ENCODE results near the gene ADGRV1.

ADGRV1 gene

DNA sequence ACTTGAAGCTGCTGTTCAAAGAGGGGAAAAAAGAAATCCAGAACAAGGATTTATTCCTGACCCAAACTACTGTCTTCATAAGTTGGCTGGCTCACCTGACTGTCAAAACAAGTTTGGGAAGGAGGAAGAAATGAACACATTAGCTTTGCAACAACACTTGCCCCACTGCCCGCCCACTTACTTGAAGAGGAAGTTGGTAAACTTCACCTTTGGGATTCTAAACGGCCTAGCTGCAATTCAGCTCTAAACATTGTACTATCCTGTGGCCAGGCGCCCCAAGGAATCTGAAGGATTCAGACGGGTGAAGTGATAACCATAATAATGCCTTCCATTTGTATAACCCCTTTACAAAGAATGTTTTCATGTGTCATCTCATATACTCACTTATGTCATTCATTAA is 625.1 kb downstream of the ADGRV1 start:
- DNase-seq: no peak

DNA sequence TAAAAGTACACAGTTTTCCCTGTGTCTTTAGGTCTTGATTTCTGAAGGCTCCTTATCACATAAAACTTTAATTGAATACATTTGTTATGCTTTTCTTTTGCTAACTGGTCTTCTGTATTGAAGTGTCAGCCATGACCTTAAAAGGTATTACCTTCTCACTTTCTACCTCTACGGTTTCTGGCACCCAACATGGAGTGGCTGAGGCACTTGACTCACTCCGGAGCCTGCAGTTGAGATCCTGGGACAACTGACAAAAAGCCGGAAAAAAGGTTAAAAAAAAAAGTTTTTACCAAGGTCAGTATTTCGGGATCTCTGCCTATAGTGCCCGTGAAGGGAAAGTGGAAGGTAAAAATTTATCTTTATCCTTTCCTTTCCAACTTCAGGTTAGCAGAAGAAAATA is 627.5 kb downstream of the ADGRV1 start:
- no peak for DNase-seq

DNA sequence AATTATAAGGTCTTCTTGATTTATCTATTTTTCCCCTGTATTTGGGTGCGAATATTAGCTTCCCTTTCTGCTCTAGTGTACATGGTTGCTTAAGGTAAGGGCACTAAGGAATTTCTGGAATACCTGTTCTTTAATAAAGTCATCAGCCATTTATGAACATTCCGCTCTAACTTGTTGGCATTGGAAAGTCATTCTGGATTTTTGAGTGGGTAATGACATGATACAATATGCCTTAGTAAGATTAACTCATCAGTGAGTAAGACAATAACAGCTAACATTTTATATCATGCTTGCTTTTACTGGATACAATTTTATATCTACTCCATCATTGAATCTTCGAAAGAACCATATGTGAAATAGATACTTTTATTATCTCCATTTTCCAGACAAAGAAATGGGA is 628.4 kb downstream of the ADGRV1 start:
- DNase-seq: no peak

DNA sequence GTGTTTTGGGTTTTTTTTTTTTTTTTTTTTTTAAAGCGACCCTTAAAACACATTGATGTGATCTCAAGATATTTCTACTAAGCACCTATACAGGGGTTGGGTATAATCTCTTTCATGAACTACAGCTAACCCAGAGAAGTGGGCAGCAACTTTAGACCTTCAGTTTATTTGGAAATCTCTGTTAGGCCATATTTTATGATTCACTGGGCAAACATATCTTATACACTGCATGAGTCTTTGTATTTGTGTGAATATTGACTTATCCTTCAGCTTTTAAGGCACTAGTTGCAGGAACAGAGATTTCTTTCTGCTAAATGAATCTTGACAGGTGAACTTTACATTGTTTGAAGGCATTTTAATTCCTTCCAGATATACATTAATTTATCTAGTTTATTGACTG is 630.2 kb downstream of the ADGRV1 start:
- no peak for DNase-seq

DNA sequence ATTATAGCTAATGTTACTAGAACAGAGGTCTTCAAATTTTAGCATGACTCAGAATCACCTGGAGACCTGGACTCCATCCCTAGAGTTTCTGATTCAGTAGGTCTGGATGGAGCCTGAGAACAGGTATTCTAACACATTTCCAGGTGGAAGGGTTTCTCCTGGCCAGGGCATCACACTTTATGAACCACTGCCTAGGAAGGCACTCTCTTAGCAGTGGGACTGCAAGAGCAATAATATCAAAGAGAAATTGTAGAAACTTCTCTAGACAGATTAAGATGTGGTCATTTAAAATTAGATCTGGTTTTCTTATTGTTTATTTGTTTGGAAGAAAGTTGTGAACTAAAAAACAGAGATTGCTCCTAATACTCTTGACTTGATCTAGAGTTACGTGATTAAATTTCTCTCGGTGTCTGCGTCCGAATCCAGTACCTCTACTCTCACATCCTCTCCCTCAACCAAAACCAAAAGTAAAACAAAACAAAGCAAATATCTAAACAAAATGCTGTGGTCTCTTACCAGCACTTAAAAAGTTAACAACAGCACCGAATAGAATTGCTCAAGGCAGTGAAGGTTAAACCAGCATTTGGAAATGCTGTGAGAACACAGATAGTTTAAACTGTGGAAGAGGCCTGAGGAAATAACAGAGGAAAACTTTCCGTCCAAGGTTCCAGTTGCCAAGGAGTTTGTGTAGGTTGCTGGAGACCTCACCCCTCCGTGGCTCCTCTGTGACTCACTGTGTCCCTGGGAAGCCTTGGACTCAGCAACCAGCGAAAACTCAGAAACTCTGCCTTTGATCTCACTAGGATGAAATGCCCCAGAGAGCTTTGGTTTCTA is 631.1 kb downstream of the ADGRV1 start:
- DNase-seq: no peak

DNA sequence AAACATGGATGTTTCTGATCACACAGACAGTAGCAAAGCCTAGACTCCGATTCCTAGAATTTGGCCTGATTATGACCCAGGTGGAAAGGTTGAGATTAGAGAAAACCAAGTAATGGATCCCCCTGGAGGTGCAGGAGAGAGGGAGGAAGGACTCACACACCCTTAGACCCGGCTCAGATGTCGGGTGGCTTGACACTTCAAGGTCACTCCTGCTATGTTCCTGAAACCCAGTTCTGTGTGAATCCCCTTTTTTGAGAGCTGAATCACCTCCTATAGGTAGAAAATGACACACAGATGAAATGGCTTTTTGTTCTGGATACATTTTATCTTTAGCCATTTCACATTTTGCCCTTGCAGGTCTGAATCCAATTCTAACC is 631.7 kb downstream of the ADGRV1 start:
- no peak for DNase-seq

DNA sequence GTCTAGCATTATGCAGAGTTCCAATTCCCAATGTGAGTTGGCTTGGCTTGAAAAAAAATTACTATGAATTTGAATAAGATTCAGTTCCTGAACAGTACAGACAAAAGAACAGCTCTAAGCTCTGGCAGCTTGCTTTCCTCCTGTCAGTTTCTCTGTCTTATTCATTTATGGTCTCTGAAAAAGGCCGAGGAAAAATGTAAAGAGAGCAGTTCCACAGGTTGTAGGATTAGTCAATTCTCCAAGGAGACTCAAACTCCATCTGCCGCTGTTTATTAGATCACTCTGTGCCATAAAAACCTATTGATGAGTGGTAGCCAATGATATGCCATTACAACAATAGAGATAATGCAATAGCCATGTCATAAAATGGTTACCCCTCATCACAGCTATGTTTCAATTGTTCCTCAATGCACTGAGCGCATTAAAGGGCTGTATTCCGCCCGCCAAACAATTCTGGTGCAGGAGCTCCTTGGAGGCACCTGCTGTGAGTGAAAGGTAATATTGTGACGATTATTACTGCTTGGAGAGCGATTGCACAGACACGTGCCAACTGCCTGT is 636.3 kb downstream of the ADGRV1 start:
- no peak for DNase-seq

DNA sequence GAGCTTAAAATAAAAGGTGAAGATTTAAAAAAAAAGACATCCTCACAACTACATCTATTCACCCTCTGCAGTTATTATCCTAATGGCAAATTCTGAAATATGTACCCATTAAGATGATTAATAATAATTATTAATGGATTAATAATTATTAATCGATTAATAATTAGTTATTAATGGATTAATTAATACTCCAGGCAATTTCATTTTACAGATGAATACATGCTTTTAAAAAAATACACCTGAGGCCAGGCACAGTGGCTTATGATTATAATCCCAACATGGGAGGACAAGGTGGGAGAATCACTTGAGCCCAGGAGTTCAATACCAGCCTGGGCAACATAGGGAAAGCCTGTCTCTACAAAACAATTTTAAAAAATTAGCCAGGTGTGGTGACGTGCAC is 642.1 kb downstream of the ADGRV1 start:
- no peak for DNase-seq

DNA sequence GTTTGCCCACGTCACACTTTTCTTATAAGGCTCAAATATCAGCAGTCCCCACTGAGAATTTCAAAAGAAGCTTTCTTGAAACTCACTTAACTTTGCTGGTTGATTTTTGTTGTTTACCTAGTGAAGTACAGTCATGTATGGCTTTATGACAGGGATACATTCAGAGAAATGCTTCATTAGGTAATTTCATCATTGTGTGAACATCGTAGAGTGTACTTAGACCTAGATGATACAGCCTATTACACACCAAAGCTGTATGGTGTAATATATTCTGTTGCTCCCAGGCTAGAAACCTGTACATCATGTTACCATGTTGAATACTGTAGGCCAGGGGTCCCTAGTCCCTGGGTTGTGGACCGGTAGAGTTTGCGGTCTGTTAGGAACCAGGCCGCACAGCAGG is 647.5 kb downstream of the ADGRV1 start:
- DNase-seq: no peak

DNA sequence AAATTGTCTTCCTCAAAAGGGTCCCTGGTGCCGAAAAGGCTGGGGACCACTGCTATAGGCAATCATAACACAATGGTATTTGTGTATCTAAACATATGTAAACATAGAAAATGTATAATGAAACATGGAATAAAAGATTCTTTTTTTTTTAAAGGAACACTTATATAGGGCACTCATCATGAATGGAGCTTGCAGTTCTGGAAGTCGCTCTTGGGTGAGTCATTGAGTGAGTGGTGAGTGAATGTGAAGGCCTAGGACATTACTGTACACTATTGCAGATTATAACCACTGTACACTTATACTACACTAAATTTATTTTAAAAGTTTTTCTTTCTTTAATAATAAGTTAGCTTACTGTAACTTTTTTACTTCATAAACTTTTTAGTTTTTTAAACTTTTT is 648.1 kb downstream of the ADGRV1 start:
- no peak for DNase-seq

DNA sequence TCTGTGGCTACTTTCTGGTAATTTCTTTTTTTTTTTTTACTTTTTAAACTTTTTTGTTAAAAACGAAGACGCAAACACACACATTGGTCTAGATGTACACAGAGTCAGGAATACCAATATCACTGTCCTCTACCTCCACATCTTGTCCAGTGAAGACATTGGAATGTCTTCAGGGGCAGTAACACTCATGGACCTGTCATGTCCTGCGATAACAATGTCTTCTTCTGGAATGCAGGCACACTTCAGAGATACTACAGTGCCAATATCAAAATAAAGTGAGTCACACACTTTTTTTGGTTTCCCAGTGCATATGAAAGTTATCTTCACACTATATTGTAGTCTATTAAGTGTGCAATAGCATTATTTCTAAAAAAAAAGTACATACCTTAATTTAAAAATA is 648.7 kb downstream of the ADGRV1 start:
- no peak for DNase-seq

DNA sequence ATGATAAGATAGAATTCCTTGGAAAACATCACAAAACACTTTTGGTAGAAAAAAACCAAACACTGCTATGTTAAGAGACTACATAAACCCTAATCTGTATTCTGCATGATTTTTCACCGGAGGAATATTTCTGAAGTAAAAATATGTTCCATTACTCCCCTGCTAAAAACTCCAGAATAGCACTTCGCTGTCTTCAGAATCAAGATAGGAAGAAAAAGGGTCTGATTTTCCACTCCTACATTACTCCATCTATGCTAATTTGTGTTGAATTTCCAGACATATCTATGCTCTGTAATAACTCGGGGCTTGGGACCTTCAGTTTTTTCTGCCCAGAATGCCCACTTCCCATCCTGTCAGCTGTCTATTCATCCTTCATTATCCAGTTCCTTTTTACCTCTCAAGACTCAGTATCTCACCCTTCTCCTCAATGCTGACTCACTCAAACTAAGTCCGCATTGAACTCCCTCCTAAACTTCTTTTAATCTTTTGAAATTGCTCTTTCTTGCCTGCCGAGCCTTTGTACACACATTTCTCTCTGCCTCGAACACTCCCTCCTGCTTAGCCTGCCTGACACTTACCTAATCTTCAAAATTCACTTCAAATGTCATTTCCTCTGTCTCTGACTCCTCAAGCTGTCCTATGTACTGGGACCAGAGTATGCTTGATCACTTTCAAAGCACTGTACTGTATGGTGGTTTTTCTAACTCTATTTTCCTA is 653.6 kb downstream of the ADGRV1 start:
- no peak for DNase-seq

DNA sequence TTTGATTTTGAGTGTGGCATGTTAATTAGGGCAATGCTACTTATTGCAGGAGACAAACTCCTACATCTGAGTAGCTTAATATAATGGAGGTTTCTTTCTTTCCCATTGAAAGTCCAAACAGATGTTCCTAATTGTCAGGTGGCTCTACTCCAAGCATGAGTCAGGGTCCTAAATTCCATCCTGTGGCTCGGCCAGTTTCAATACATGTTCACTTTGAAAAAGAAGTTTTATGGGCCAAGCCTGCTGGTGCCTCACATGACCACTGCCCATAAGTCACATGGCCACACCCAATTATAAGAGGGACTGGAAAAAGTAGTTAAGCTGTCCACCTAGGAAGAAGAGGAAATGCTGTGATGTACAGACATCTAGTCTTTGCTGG is 654.1 kb downstream of the ADGRV1 start:
- no peak for DNase-seq
